Gastrocnemius medialis (tissue), 4 donors: ENCODE measurements around the gene ADGRD2.

Experiments used
- CTCF ChIP-seq, 5 experiments: fragments of 450-650 bp in 3 of 5; fragments of 200-600 bp in 2 of 5; sonication (generic) in 2 of 5; IDR thresholded peaks in 4 of 5; conservative IDR thresholded peaks in 1 of 5; 1 replicate in 4 of 5; 2 replicates in 1 of 5; pipeline ENCODE4 v1.5.1; 2016 to 2019; ENCODE audit warnings: antibody characterized with exemption in 5 of 5, mild to moderate bottlenecking in 3 of 5, moderate library complexity in 3 of 5
- POLR2A ChIP-seq, 2 donors: fragments of 450-650 bp; IDR thresholded peaks; one replicate each; pipeline ENCODE4 v1.6.1; 2017; ENCODE audit warnings: antibody characterized with exemption in 2 of 2, mild to moderate bottlenecking in 2 of 2, moderate library complexity in 2 of 2

- TF ChIP-seq POLR2A (IDR thresholded peaks at IDR 0.05) (no peak), CTCF (IDR thresholded peaks at IDR 0.05 in 4 of 5, conservative IDR thresholded peaks at IDR 0.05 in 1 of 5) (no peak)
Measured at GRCh38 chr9:124427281-124427680, 23.0 kb upstream of the ADGRD2 start.
